ENCODE data around the gene SETD1A. TPM values are rescaled to one million over a fixed set of nuclear protein-coding genes. Genes with fewer than 3 reads are reported as not detected.
A peak's percentile ranks its signal among the peaks of the same experiment; 100 is the strongest.

Gene SETD1A
- total RNA-seq, 3 donors from 2014 or later (not counting 1 experiment from before 2014, with no cell fraction given), result 32.9 to 34.5 (median 33.9) TPM

DNA sequence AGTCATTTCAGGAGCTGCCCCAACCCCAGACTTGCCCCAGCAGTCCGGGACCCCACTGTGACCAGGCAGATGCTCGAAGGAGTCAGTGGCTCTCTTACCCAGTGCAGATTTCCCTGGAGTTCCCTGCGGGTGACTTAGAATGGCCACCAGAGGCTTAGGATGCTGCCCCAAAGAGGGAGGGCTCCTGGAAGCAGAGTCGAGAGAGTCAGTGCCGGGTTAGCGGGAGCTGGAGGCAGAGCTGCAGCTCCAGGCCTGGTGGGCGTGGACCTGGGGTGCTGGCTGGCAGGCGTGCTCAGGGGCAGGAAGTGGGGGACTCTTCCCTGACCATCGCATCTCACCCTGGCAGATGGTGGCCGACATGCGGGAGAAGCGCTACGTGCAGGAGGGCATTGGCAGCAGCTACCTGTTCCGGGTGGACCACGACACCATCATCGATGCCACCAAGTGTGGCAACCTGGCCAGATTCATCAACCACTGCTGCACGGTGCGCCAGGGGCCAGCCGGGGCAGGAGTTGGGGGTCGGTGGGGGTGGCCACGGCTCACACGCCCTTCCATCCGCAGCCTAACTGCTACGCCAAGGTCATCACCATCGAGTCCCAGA, 25.8 kb downstream of the SETD1A start:
- Histone ChIP-seq H3K27ac (ENCODE audit: low read length) (no peak overlapping the region), H3K4me1 (ENCODE audit: control insufficient read depth, insufficient read depth, low read length) (peaks cover 9% of the 10 kb centered on the region), H3K36me3 (ENCODE audit: control insufficient read depth, insufficient read depth, low read length) (peaks cover 17% of the 10 kb centered on the region), H3K27me3 (ENCODE audit: control insufficient read depth, insufficient read depth, low read length) (no peaks in the 10 kb centered on the region), H3K9me3 (ENCODE audit: control insufficient read depth, insufficient read depth, low read length) (no peaks in the 10 kb centered on the region), H3K4me3 (ENCODE audit: low read length) (no peak overlapping the region)
- DNase-seq (no peak), ATAC-seq (no peak)
- Mint-ChIP-seq H3K4me3 (no peak overlapping the region), H3K27me3 (ENCODE audit: low read depth in 2 of 2) (no peaks in the 10 kb centered on the region), H3K27ac (peak overlapping the region in 1 of 2 donors; percentile 42), H3K36me3 (no peaks in the 10 kb centered on the region), H3K4me1 (peaks cover 0 to 20% of the 10 kb centered on the region in 2 donors), H3K9me3 (no peaks in the 10 kb centered on the region)
- intact Hi-C loops (cut with micrococcal nuclease), result no loop called here
- WGBS (ENCODE audit: insufficient coverage), result 89% methylated on average over 25 of the region's 25 CpGs
- no peak for TF ChIP-seq CTCF (IDR thresholded peaks at IDR 0.05)

- Mint-ChIP-seq H3K36me3 (no peaks in the 10 kb centered on the region), H3K4me1 (peaks cover 0 to 20% of the 10 kb centered on the region in 2 donors), H3K27ac (no peak overlapping the region), H3K9me3 (no peaks in the 10 kb centered on the region), H3K4me3 (no peak overlapping the region), H3K27me3 (ENCODE audit: low read depth in 2 of 2) (no peaks in the 10 kb centered on the region)
- intact Hi-C loops (cut with micrococcal nuclease), result loop anchor here (2.0 kb wide), 3 partner anchors 159 to 885 kb away; partner anchors contain the start of gene ZNF843
- no peak overlapping the region for H3K4me3 ChIP-seq (ENCODE audit: low read length)
- ATAC-seq (no peak), DNase-seq (no peak)
- no peak for TF ChIP-seq CTCF (IDR thresholded peaks at IDR 0.05)
- 81% methylated on average over 14 of the region's 14 CpGs for WGBS (ENCODE audit: insufficient coverage)
- no peaks in the 10 kb centered on the region for H3K27me3 ChIP-seq (ENCODE audit: control insufficient read depth, insufficient read depth, low read length)
- H3K4me1 ChIP-seq (ENCODE audit: control insufficient read depth, insufficient read depth, low read length), result peaks cover 9% of the 10 kb centered on the region
- H3K27ac ChIP-seq (ENCODE audit: low read length), result no peak overlapping the region
- H3K9me3 ChIP-seq (ENCODE audit: control insufficient read depth, insufficient read depth, low read length), result no peaks in the 10 kb centered on the region
- H3K36me3 ChIP-seq (ENCODE audit: control insufficient read depth, insufficient read depth, low read length), result peaks cover 17% of the 10 kb centered on the region
Observed at GRCh38 chr16:30983898-30984610, 26.5 kb downstream of the SETD1A start.

DNA sequence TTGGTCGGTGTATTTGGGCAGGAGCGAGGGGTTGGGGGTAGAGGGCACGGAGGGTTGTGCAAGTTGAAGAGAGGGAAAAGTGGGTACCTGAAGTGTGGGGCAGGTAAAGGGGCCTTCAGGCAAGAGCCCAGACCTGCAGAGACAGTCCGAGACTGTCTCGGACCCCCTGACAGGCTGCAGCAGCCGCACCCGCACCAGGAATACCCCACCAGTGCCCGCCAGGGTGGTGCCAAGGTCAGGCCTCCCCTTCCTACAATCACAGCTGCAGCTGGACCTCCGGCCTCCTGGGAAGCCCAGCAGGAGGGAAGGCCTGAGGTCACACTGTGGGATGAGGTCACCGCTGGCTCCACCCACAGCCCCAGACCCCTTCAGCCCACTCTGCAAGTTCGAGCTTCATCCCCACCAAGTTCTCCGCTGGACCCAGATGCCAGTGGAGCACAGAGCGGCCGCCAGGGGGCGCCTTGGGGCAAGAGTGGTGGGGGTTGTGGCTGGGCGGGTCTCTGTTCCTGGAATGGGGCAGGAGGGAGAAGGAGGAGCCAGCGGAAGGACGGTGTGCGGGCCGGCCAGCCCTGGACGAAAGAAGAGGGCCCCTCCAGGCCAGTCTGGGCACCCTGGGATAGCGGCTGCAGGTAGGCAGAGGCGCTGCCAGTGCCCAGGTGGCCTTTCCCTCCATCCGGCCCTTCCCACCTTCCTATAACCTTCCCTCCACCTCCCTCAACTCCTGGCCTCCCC, 27.3 kb downstream of the SETD1A start, which contains the start of gene HSD3B7:
Gene HSD3B7 (plus strand): TSS at position 539 of the 732 bp plus-strand sequence. CDS start 452 bp downstream, outside the sequence.
- H3K4me1 Mint-ChIP-seq, result peaks cover 0 to 20% of the 10 kb centered on the region in 2 donors
- no peak within 1 kb of the TSS for H3K4me3 Mint-ChIP-seq
- no peak within 1 kb of the TSS for H3K27ac Mint-ChIP-seq
- intact Hi-C loops (cut with micrococcal nuclease), result loop anchor here (1.0 to 2.0 kb wide), 5 partner anchors 110 to 884 kb away; partner anchors contain the start of gene ZNF843
- H3K27ac ChIP-seq (ENCODE audit: low read length), result no peak within 1 kb of the TSS
- H3K36me3 ChIP-seq (ENCODE audit: control insufficient read depth, insufficient read depth, low read length), result peaks cover 17% of the 10 kb centered on the region
- H3K27me3 ChIP-seq (ENCODE audit: control insufficient read depth, insufficient read depth, low read length), result no peaks in the 10 kb centered on the region
- peak; percentile 85 for TF ChIP-seq CTCF (IDR thresholded peaks at IDR 0.05)
- H3K4me1 ChIP-seq (ENCODE audit: control insufficient read depth, insufficient read depth, low read length), result peaks cover 9% of the 10 kb centered on the region
- H3K9me3 Mint-ChIP-seq, result no peaks in the 10 kb centered on the region
- ATAC-seq (peak; percentile 75 to 92 (median 82)), DNase-seq (peak; percentile 76 to 84)
- H3K27me3 Mint-ChIP-seq (ENCODE audit: low read depth in 2 of 2), result no peaks in the 10 kb centered on the region
- no peaks in the 10 kb centered on the region for H3K9me3 ChIP-seq (ENCODE audit: control insufficient read depth, insufficient read depth, low read length)
- no peaks in the 10 kb centered on the region for H3K36me3 Mint-ChIP-seq
- WGBS (ENCODE audit: insufficient coverage), result 50% methylated on average over 22 of the region's 24 CpGs
- no peak within 1 kb of the TSS for H3K4me3 ChIP-seq (ENCODE audit: low read length)

All from natural killer cell (primary cell).